ENCODE data around the gene IQGAP1. TPM values are rescaled to one million over a fixed set of nuclear protein-coding genes. Genes with fewer than 3 reads are reported as not detected.

Gene IQGAP1
- total RNA-seq, 4 donors from 2014 or later: 220 to 320 (median 295) TPM

GRCh38 chr15:90483637-90484036 is 95.6 kb downstream of the IQGAP1 start:
- TF ChIP-seq, protein P1, sequence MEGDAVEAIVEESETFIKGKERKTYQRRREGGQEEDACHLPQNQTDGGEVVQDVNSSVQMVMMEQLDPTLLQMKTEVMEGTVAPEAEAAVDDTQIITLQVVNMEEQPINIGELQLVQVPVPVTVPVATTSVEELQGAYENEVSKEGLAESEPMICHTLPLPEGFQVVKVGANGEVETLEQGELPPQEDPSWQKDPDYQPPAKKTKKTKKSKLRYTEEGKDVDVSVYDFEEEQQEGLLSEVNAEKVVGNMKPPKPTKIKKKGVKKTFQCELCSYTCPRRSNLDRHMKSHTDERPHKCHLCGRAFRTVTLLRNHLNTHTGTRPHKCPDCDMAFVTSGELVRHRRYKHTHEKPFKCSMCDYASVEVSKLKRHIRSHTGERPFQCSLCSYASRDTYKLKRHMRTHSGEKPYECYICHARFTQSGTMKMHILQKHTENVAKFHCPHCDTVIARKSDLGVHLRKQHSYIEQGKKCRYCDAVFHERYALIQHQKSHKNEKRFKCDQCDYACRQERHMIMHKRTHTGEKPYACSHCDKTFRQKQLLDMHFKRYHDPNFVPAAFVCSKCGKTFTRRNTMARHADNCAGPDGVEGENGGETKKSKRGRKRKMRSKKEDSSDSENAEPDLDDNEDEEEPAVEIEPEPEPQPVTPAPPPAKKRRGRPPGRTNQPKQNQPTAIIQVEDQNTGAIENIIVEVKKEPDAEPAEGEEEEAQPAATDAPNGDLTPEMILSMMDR (IDR thresholded peaks at IDR 0.05): no peak
- DNase-seq (ENCODE audit: low spot score) (no peak), ATAC-seq (ENCODE audit: low FRiP score) (no peak)

- TF ChIP-seq, protein P1 (IDR thresholded peaks at IDR 0.05): no peak
- no peak for DNase-seq (ENCODE audit: low spot score)
- ATAC-seq (ENCODE audit: low FRiP score): no peak
Measured at GRCh38 chr15:90487186-90487585, 99.1 kb downstream of the IQGAP1 start.

DNA sequence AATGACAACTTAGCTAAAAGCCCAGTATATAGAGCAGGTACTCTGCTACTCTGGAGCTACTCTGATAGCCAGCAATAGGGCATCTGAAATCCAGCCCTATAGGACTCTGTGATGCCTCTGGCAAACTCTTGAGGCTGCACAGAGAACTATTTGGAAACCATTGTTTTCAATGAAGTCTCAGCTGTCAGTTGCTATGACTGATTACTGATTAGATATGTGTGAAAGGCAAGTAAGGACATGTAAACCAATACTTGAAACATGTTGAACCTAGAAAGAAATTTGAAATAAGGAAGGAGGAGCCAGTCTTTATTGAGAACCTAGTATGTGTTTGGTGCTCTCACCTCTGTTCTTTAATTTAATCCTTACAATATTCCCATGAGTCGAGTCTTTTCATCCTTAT is 101.5 kb downstream of the IQGAP1 start:
- TF ChIP-seq, protein P1 (IDR thresholded peaks at IDR 0.05): no peak
- no peak for ATAC-seq (ENCODE audit: low FRiP score)
- DNase-seq (ENCODE audit: low spot score): no peak

DNA sequence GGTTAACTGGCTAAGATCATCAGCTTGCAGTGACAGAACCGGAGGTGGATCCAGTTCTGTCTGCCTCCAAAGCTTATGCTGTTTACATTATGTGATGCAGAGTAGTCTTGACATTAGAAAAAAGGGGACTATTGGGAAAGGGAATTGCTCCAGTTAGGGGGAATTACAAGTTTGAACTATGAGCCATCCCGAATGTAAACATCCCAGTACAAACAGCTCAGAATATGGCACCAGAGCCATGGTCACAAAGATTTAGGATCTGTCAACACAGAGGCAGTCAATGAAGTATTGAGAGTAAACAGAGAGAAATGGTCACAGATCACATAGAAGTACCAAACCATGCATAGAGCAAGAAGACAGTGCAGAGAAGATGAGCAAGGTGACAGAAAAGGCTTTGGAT is 101.9 kb downstream of the IQGAP1 start:
- TF ChIP-seq, protein P1 (IDR thresholded peaks at IDR 0.05): no peak
- ATAC-seq (ENCODE audit: low FRiP score): no peak

GRCh38 chr15:90493647-90494046 is 105.6 kb downstream of the IQGAP1 start:
- DNase-seq (ENCODE audit: low spot score) (no peak), ATAC-seq (ENCODE audit: low FRiP score) (no peak)
- TF ChIP-seq, protein P1 (IDR thresholded peaks at IDR 0.05): no peak

More for the DNA sequence above, 101.9 kb downstream of the IQGAP1 start:
- DNase-seq (ENCODE audit: low spot score): no peak

DNA sequence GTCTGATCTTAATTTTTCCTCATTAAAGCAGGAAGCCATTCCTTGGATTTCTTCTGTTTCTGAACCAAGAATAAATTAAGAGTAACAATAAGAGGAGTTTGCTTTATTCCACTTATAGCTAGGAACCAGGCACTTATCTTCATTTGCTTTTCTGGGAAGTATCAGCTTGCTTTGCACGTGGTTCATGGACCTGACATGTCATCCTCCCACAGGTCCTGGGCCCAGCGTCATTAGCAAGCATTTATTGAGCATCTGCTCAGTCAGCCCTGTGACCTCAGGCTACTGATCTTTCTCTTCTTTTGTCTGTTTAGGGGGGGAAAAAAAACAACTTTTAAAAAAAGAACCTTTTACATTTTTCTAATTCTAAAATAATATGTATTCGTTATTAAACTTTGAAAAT is 107.0 kb downstream of the IQGAP1 start:
- no peak for ATAC-seq (ENCODE audit: low FRiP score)

DNA sequence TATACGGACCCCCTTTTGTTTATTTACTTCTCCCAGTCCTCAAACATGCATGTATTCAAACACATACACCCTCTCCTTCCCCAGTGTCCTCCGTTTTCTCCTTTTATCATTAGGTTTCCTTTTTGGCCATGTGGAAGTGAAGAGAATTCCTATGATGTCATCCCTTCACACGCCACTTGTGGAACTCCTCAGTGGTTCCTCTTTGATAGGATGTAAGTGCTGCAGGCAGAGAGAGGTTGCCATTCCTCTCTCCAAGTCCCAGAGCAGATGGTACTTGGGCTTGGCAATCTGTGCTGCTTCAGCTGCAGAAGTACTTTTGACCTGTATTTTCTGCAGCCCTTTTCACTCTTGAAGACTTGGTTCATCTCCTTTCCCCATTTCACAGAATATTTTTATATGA is 108.7 kb downstream of the IQGAP1 start:
- ATAC-seq (ENCODE audit: low FRiP score) (no peak), DNase-seq (ENCODE audit: low spot score) (no peak)
- TF ChIP-seq, protein P1 (IDR thresholded peaks at IDR 0.05): no peak

More for the DNA sequence above, 107.0 kb downstream of the IQGAP1 start:
- TF ChIP-seq, protein P1 (IDR thresholded peaks at IDR 0.05): no peak
- no peak for DNase-seq (ENCODE audit: low spot score)

Data from omental fat pad (tissue), 4 donors.